CD4-positive, alpha-beta memory T cell (primary cell): ENCODE results near the gene OBSCN. TPM values are rescaled to one million over a fixed set of nuclear protein-coding genes. Genes with fewer than 3 reads are reported as not detected.
A peak's percentile ranks its signal among the peaks of the same experiment; 100 is the strongest.

Experiments used
- CTCF ChIA-PET: fragments of 350-600 bp; sonication (Branson Sonifier 250); formaldehyde crosslinking; loops from one replicate; lab custom pipeline; 2021; ENCODE audit warnings: inconsistent platforms; ENCODE audit not compliant: partially characterized antibody; lab: Charles Lee
- POLR2A ChIA-PET: fragments of 350-600 bp; sonication (Branson Sonifier 250); formaldehyde crosslinking; loops from one replicate; lab custom pipeline; 2021; ENCODE audit not compliant: partially characterized antibody; lab: Charles Lee
- DNase-seq, 5 donors: peaks; one replicate each; pipeline versions ENCODE4 v3.0.0 to v3.0.0-alpha.2; 2020 to 2022; ENCODE audit warnings: mixed read lengths in 1 of 5
- H3K27ac ChIP-seq: one replicate; pipeline ENCODE4 v1.7.0; 2013; ENCODE audit warnings: low read depth, low read length
- H3K27me3 ChIP-seq: 2 replicates; pipeline ENCODE4 v1.7.0; 2013; ENCODE audit warnings: mild to moderate bottlenecking, low read length, moderate library complexity; ENCODE audit not compliant: insufficient read depth
- H3K36me3 ChIP-seq: 2 replicates; pipeline ENCODE4 v1.7.0; 2013; ENCODE audit warnings: mild to moderate bottlenecking, low read length, moderate library complexity; ENCODE audit not compliant: insufficient read depth
- H3K4me1 ChIP-seq: 2 replicates; pipeline ENCODE4 v1.7.0; 2013; ENCODE audit warnings: mild to moderate bottlenecking, low read length, moderate library complexity; ENCODE audit not compliant: insufficient read depth
- H3K4me3 ChIP-seq, 2 donors: one replicate each; pipeline ENCODE4 v1.7.0; 2013; ENCODE audit warnings: low read length in 2 of 2, mild to moderate bottlenecking in 1 of 2
- H3K9me3 ChIP-seq, 2 donors: one replicate each; pipeline ENCODE4 v1.7.0; 2013; ENCODE audit warnings: low read length in 2 of 2, control low read depth in 1 of 2; ENCODE audit not compliant: control insufficient read depth in 1 of 2
- H3K27ac Mint-ChIP-seq, 7 donors: one replicate each; pipeline ENCODE4 v1.8.0; 2020 to 2021; ENCODE audit warnings: mixed read lengths in 7 of 7, mild to moderate bottlenecking in 6 of 7, inconsistent platforms in 3 of 7, moderate library complexity in 3 of 7
- H3K27me3 Mint-ChIP-seq, 2 donors: one replicate each; pipeline ENCODE4 v1.8.0; 2020 to 2021; ENCODE audit warnings: mixed read lengths in 2 of 2
- H3K36me3 Mint-ChIP-seq, 2 donors: one replicate each; pipeline ENCODE4 v1.8.0; 2020 to 2021; ENCODE audit warnings: mixed read lengths in 2 of 2, inconsistent platforms in 1 of 2, mild to moderate bottlenecking in 1 of 2
- H3K4me1 Mint-ChIP-seq, 4 donors: one replicate each; pipeline ENCODE4 v1.8.0; 2020 to 2021; ENCODE audit warnings: mixed read lengths in 4 of 4, mild to moderate bottlenecking in 1 of 4
- H3K4me3 Mint-ChIP-seq, 8 donors: one replicate each; pipeline ENCODE4 v1.8.0; 2020 to 2021; ENCODE audit warnings: mixed read lengths in 8 of 8, mild to moderate bottlenecking in 7 of 8, moderate library complexity in 6 of 8, inconsistent platforms in 3 of 8
- H3K9me3 Mint-ChIP-seq, 8 donors: one replicate each; pipeline ENCODE4 v1.8.0; 2020 to 2021; ENCODE audit warnings: mixed read lengths in 8 of 8, mild to moderate bottlenecking in 5 of 8, inconsistent platforms in 3 of 8, moderate library complexity in 1 of 8
- intact Hi-C: fragments of 100-400 bp; cut with micrococcal nuclease; formaldehyde crosslinking; loops from one replicate; pipeline ENCODE4 v1.15.1; 2023
- polyA plus RNA-seq, 2 donors: library from polyadenylated mRNA; unstranded; fragments of 300-500 nt; fragmentation: Illumina TruSeq; gene quantifications; one replicate each; pipeline ENCODE4 v1.2.3, GENCODE V29; 2021
- total RNA-seq, 2 experiments: library from RNA; stranded (reverse); gene quantifications; one replicate each; pipeline ENCODE4 v1.2.3, GENCODE V29; 2021

Gene OBSCN
- total and polyA plus RNA-seq, 4 experiments from 2014 or later, result 0.19 to 91.4 (median 39.8) TPM

GRCh38 chr1:228332797-228333738 is 125.2 kb downstream of the OBSCN start:
- Histone ChIP-seq H3K9me3 (no peaks in the 10 kb centered on the region), H3K36me3 (no peaks in the 10 kb centered on the region), H3K27me3 (no peaks in the 10 kb centered on the region), H3K27ac (no peak overlapping the region), H3K4me1 (no peaks in the 10 kb centered on the region), H3K4me3 (no peak overlapping the region)
- POLR2A ChIA-PET, result no interaction called here
- no peaks in the 10 kb centered on the region for H3K27me3 Mint-ChIP-seq
- H3K9me3 Mint-ChIP-seq, result no peaks in the 10 kb centered on the region
- no peak for DNase-seq
- intact Hi-C loops, result no loop called here
- H3K36me3 Mint-ChIP-seq, result peaks cover 3 to 4% of the 10 kb centered on the region in 2 donors
- H3K27ac Mint-ChIP-seq, result no peak overlapping the region
- H3K4me1 Mint-ChIP-seq, result no peaks in the 10 kb centered on the region
- no peak overlapping the region for H3K4me3 Mint-ChIP-seq
- CTCF ChIA-PET, result no interaction called here

GRCh38 chr1:228333739-228334115 is 125.9 kb downstream of the OBSCN start:
- H3K27ac Mint-ChIP-seq, result no peak overlapping the region
- intact Hi-C loops, result no loop called here
- peaks cover 3 to 4% of the 10 kb centered on the region in 2 donors for H3K36me3 Mint-ChIP-seq
- ChIA-PET POLR2A (no interaction called here), CTCF (no interaction called here)
- Histone ChIP-seq H3K27ac (no peak overlapping the region), H3K36me3 (no peaks in the 10 kb centered on the region), H3K4me3 (no peak overlapping the region), H3K4me1 (no peaks in the 10 kb centered on the region), H3K27me3 (no peaks in the 10 kb centered on the region), H3K9me3 (no peaks in the 10 kb centered on the region)
- no peak for DNase-seq
- H3K4me1 Mint-ChIP-seq, result no peaks in the 10 kb centered on the region
- H3K4me3 Mint-ChIP-seq, result no peak overlapping the region
- no peaks in the 10 kb centered on the region for H3K9me3 Mint-ChIP-seq
- H3K27me3 Mint-ChIP-seq, result no peaks in the 10 kb centered on the region

- no peaks in the 10 kb centered on the region for H3K9me3 ChIP-seq
- no peaks in the 10 kb centered on the region for H3K27me3 Mint-ChIP-seq
- H3K4me3 Mint-ChIP-seq, result no peak overlapping the region
- CTCF ChIA-PET, result no interaction called here
- H3K36me3 Mint-ChIP-seq, result peaks cover 5% of the 10 kb centered on the region in 2 donors
- no peak overlapping the region for H3K27ac ChIP-seq
- POLR2A ChIA-PET, result no interaction called here
- H3K4me1 Mint-ChIP-seq, result no peaks in the 10 kb centered on the region
- no peaks in the 10 kb centered on the region for H3K4me1 ChIP-seq
- H3K27me3 ChIP-seq, result no peaks in the 10 kb centered on the region
- H3K27ac Mint-ChIP-seq, result no peak overlapping the region
- no peak overlapping the region for H3K4me3 ChIP-seq
- H3K36me3 ChIP-seq, result no peaks in the 10 kb centered on the region
- no peaks in the 10 kb centered on the region for H3K9me3 Mint-ChIP-seq
- DNase-seq, result no peak
- intact Hi-C loops, result no loop called here
Measured at GRCh38 chr1:228334226-228334935, 126.5 kb downstream of the OBSCN start.

- no peak for DNase-seq
- CTCF ChIA-PET, result no interaction called here
- Histone ChIP-seq H3K27me3 (no peaks in the 10 kb centered on the region), H3K27ac (no peak overlapping the region), H3K4me1 (no peaks in the 10 kb centered on the region), H3K36me3 (no peaks in the 10 kb centered on the region), H3K4me3 (no peak overlapping the region), H3K9me3 (no peaks in the 10 kb centered on the region)
- H3K4me3 Mint-ChIP-seq, result no peak overlapping the region
- POLR2A ChIA-PET, result no interaction called here
- H3K27ac Mint-ChIP-seq, result no peak overlapping the region
- peaks cover 8 to 9% of the 10 kb centered on the region in 2 donors for H3K36me3 Mint-ChIP-seq
- H3K4me1 Mint-ChIP-seq, result no peaks in the 10 kb centered on the region
- H3K27me3 Mint-ChIP-seq, result no peaks in the 10 kb centered on the region
- no peaks in the 10 kb centered on the region for H3K9me3 Mint-ChIP-seq
- intact Hi-C loops, result no loop called here
Measured at GRCh38 chr1:228334954-228335353, 127.1 kb downstream of the OBSCN start.

- Mint-ChIP-seq H3K4me1 (no peaks in the 10 kb centered on the region), H3K9me3 (no peaks in the 10 kb centered on the region), H3K4me3 (no peak overlapping the region), H3K27me3 (no peaks in the 10 kb centered on the region), H3K36me3 (peaks cover 8 to 9% of the 10 kb centered on the region in 2 donors), H3K27ac (peak overlapping the region in 1 of 7 donors; percentile 78)
- H3K36me3 ChIP-seq, result no peaks in the 10 kb centered on the region
- no peaks in the 10 kb centered on the region for H3K4me1 ChIP-seq
- POLR2A ChIA-PET, result no interaction called here
- DNase-seq, result no peak
- H3K27ac ChIP-seq, result no peak overlapping the region
- CTCF ChIA-PET, result no interaction called here
- H3K9me3 ChIP-seq, result no peaks in the 10 kb centered on the region
- H3K4me3 ChIP-seq, result no peak overlapping the region
- no peaks in the 10 kb centered on the region for H3K27me3 ChIP-seq
- intact Hi-C loops, result no loop called here
Measured at GRCh38 chr1:228335406-228336307, 127.8 kb downstream of the OBSCN start.

- H3K27me3 ChIP-seq, result no peaks in the 10 kb centered on the region
- Mint-ChIP-seq H3K27ac (no peak overlapping the region), H3K4me3 (no peak overlapping the region), H3K36me3 (peaks cover 8 to 9% of the 10 kb centered on the region in 2 donors), H3K9me3 (no peaks in the 10 kb centered on the region), H3K4me1 (no peaks in the 10 kb centered on the region), H3K27me3 (no peaks in the 10 kb centered on the region)
- intact Hi-C loops, result no loop called here
- H3K4me1 ChIP-seq, result no peaks in the 10 kb centered on the region
- no peak for DNase-seq
- no peaks in the 10 kb centered on the region for H3K9me3 ChIP-seq
- H3K4me3 ChIP-seq, result no peak overlapping the region
- H3K36me3 ChIP-seq, result no peaks in the 10 kb centered on the region
- H3K27ac ChIP-seq, result no peak overlapping the region
- ChIA-PET CTCF (no interaction called here), POLR2A (no interaction called here)
Measured at GRCh38 chr1:228336308-228337030, 128.6 kb downstream of the OBSCN start.
